Suprapubic skin (tissue), 4 donors: ENCODE measurements around the gene GALNT9. TPM values are rescaled to one million over a fixed set of nuclear protein-coding genes. Genes with fewer than 3 reads are reported as not detected.

ENCODE experiments used
- DNase-seq, 2 donors: peaks; one replicate each; pipeline ENCODE4 v3.0.0-alpha.2; 2019; ENCODE audit warnings: low spot score in 2 of 2
- H3K27ac ChIP-seq: fragments of 200-600 bp; sonication (generic); one replicate; pipeline ENCODE4 v1.5.1; 2019
- H3K27me3 ChIP-seq: fragments of 200-600 bp; sonication (generic); one replicate; pipeline ENCODE4 v1.5.1; 2019
- H3K36me3 ChIP-seq: fragments of 200-600 bp; sonication (generic); one replicate; pipeline ENCODE4 v1.5.1; 2019
- H3K4me1 ChIP-seq: fragments of 200-600 bp; sonication (generic); one replicate; pipeline ENCODE4 v1.5.1; 2019
- H3K4me3 ChIP-seq: fragments of 200-600 bp; sonication (generic); one replicate; pipeline ENCODE4 v1.5.1; 2019; ENCODE audit warnings: mild to moderate bottlenecking
- H3K9me3 ChIP-seq: fragments of 200-600 bp; sonication (generic); one replicate; pipeline ENCODE4 v1.5.1; 2019
- CTCF ChIP-seq, 2 donors: fragments of 200-600 bp in 1 of 2; fragments of 450-650 bp in 1 of 2; sonication (generic) in 1 of 2; IDR thresholded peaks; one replicate each; pipeline ENCODE4 v1.5.1; 2016 to 2019; ENCODE audit warnings: antibody characterized with exemption in 2 of 2, mild to moderate bottlenecking in 1 of 2, moderate library complexity in 1 of 2
- EP300 ChIP-seq: sonication (generic); formaldehyde crosslinking; IDR thresholded peaks from one replicate; pipeline ENCODE4 v1.6.1; 2017; ENCODE audit warnings: antibody characterized with exemption
- POLR2A ChIP-seq, 2 donors: fragments of 450-650 bp; IDR thresholded peaks; one replicate each; pipeline ENCODE4 v1.6.1; 2017; ENCODE audit warnings: antibody characterized with exemption in 2 of 2, mild to moderate bottlenecking in 2 of 2, moderate library complexity in 2 of 2
- POLR2AphosphoS5 ChIP-seq, 3 donors: sonication (generic); formaldehyde crosslinking; IDR thresholded peaks; one replicate each; pipeline ENCODE4 v1.6.1; 2017; ENCODE audit warnings: antibody characterized with exemption in 3 of 3
- WGBS: methylation state at CpG from one replicate; pipeline ENCODE4 v1.1.5; 2018; 5-methylcytosine and 5-hydroxymethylcytosine counted together
- total RNA-seq, 4 donors: library from RNA; depleted of rRNA; stranded (reverse); fragments of >200 nt; gene quantifications; one replicate each; pipeline ENCODE4 v1.1.0, GENCODE V29; 2016

Gene GALNT9
- total RNA-seq, 4 donors from 2014 or later: not detected

- H3K4me1 ChIP-seq: peaks cover 19% of the 10 kb centered on the region
- 78% methylated on average over 2 of the region's 14 CpGs for WGBS
Observed at GRCh38 chr12:132159555-132160003, 169.8 kb downstream of the GALNT9 start.

GRCh38 chr12:132158677-132159554 lies 170.5 kb downstream of the GALNT9 start:
- TF ChIP-seq POLR2A (IDR thresholded peaks at IDR 0.05): no peak
- no peak for TF ChIP-seq EP300
- TF ChIP-seq POLR2AphosphoS5 (IDR thresholded peaks at IDR 0.05): no peak
- Histone ChIP-seq H3K36me3 (no peaks in the 10 kb centered on the region), H3K27me3 (peaks cover 15% of the 10 kb centered on the region), H3K4me3 (no peak overlapping the region), H3K4me1 (peaks cover 24% of the 10 kb centered on the region), H3K27ac (no peak overlapping the region), H3K9me3 (no peaks in the 10 kb centered on the region)
- DNase-seq: no peak
- WGBS: 86% methylated on average over 27 of the region's 37 CpGs

More at GRCh38 chr12:132159555-132160003, 169.8 kb downstream of the GALNT9 start:
- no peak for DNase-seq
- H3K36me3 ChIP-seq: no peaks in the 10 kb centered on the region
- TF ChIP-seq CTCF (IDR thresholded peaks at IDR 0.05) (no peak), EP300 (no peak), POLR2A (IDR thresholded peaks at IDR 0.05) (no peak), POLR2AphosphoS5 (IDR thresholded peaks at IDR 0.05) (no peak)
- no peak overlapping the region for H3K27ac ChIP-seq
- H3K9me3 ChIP-seq: no peaks in the 10 kb centered on the region
- peaks cover 18% of the 10 kb centered on the region for H3K27me3 ChIP-seq
- no peak overlapping the region for H3K4me3 ChIP-seq

GRCh38 chr12:132157733-132158409 lies 171.5 kb downstream of the GALNT9 start:
- DNase-seq: no peak
- Histone ChIP-seq H3K27ac (no peak overlapping the region), H3K27me3 (peaks cover 4% of the 10 kb centered on the region), H3K9me3 (no peaks in the 10 kb centered on the region), H3K4me3 (no peak overlapping the region), H3K36me3 (no peaks in the 10 kb centered on the region), H3K4me1 (peaks cover 21% of the 10 kb centered on the region)
- TF ChIP-seq POLR2AphosphoS5 (IDR thresholded peaks at IDR 0.05) (no peak), CTCF (IDR thresholded peaks at IDR 0.05) (no peak), EP300 (no peak), POLR2A (IDR thresholded peaks at IDR 0.05) (no peak)
- WGBS: 94% methylated on average over 5 of the region's 5 CpGs

GRCh38 chr12:132156573-132157325 lies 172.6 kb downstream of the GALNT9 start:
- no peak overlapping the region for H3K27ac ChIP-seq
- peaks cover 10% of the 10 kb centered on the region for H3K4me1 ChIP-seq
- H3K36me3 ChIP-seq: peaks cover 8% of the 10 kb centered on the region
- TF ChIP-seq POLR2A (IDR thresholded peaks at IDR 0.05): no peak
- no peak for TF ChIP-seq EP300
- no peak for TF ChIP-seq CTCF (IDR thresholded peaks at IDR 0.05)
- H3K4me3 ChIP-seq: no peak overlapping the region
- peaks cover 1% of the 10 kb centered on the region for H3K27me3 ChIP-seq
- no peaks in the 10 kb centered on the region for H3K9me3 ChIP-seq
- no peak for DNase-seq
- WGBS: 87% methylated on average over 8 of the region's 8 CpGs

- TF ChIP-seq EP300: no peak
- no peak for TF ChIP-seq POLR2A (IDR thresholded peaks at IDR 0.05)
- no peak for TF ChIP-seq CTCF (IDR thresholded peaks at IDR 0.05)
- TF ChIP-seq POLR2AphosphoS5 (IDR thresholded peaks at IDR 0.05): no peak
- no peak for DNase-seq
- peaks cover 16% of the 10 kb centered on the region for H3K36me3 ChIP-seq
- no peaks in the 10 kb centered on the region for H3K9me3 ChIP-seq
- H3K27ac ChIP-seq: no peak overlapping the region
- H3K27me3 ChIP-seq: no peaks in the 10 kb centered on the region
- WGBS: 96% methylated on average over 10 of the region's 10 CpGs
- H3K4me1 ChIP-seq: peaks cover 10% of the 10 kb centered on the region
- H3K4me3 ChIP-seq: no peak overlapping the region
Observed at GRCh38 chr12:132155771-132156572, 173.4 kb downstream of the GALNT9 start.
